Middle frontal gyrus (tissue), 1 donor: ENCODE results near the gene TMEM198.

Experiments
- DNase-seq: peaks from one replicate; pipeline ENCODE4 v3.0.0-alpha.2; 2015; ENCODE audit warnings: low spot score; ENCODE audit errors: extremely low spot score

Gene TMEM198

DNA sequence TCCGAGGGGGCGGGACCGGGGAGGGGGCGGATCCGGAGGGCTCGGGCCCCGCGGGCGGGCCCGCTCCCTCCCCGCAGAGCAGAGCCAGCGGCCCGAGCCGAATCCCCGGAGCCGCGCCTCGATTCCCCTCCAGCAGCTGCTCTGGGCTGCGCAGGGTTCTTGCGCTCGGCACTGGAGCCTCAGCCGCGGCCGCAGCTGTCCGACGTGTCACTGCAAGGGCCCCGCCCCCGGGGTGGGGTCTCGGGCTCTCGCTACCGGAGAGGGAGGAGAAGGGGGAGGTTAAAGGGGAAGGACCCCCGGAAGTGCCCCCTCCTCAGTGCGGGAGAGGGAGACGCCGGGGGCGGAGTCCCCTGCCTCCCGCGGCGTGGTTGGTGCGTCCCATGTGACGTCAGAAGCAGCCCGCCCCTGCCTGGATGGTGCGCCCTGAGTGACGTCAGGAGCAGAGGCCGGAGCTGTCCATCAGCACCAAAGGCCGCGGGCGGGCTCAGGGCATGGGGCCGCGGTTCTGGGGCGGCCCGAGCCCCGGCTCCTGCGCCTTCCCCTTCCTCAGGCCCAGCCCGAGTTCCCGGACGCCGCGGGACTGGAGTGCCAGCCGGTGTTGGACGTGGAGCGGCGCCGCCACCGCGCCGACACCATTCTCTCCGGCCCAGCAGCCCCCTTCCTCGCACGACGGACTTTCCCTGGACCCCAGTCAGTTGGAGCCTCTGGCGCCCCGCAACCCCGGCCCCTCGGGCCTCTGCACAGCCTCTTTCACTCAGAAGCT, at the start of gene TMEM198, which contains the start of gene CHPF:
Gene TMEM198, plus strand, starts transcription at position 433 of the 763 bp plus-strand sequence. CDS start 700 bp downstream, outside the sequence.
Gene CHPF, minus strand, starts transcription at position 214 of the 763 bp plus-strand sequence. CDS start 271 bp downstream, outside the sequence.
- peak; percentile 98 for DNase-seq

- DNase-seq: no peak
These were observed 48.8 kb upstream of the TMEM198 start for GRCh38 chr2:219494952-219495530.

GRCh38 chr2:219495531-219496122, 48.2 kb upstream of the TMEM198 start:
- no peak for DNase-seq

DNA sequence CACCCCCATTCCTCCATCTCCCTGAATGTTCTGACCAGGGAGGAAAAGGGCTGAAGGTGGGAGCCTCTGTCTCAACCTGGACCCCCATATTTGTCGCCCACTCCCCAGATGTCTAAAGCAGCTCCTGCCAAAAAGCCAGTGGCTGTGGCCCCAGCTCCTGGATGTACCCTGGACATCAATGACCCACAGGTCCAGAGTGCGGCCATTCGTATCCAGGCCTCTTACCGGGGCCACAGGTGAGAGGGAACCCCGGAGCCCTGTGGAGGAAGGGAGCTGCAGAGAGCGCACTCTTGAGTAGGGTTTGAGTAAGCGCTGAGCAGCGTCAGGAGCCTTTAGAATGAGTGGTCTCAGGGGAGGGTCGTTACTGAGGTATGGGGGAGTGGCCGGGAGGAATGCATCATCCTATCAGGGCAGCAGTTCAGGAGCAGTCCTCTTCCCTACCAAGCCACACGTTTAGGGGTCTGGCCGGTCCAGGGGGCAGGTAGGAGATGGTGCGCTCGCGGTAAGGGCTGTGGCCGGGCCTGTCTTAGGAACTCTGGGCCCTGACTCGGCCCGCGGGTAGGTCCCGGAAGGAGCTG, 47.5 kb upstream of the TMEM198 start:
- no peak for DNase-seq

- no peak for DNase-seq
These were observed 46.9 kb upstream of the TMEM198 start for GRCh38 chr2:219496825-219497494.

DNA sequence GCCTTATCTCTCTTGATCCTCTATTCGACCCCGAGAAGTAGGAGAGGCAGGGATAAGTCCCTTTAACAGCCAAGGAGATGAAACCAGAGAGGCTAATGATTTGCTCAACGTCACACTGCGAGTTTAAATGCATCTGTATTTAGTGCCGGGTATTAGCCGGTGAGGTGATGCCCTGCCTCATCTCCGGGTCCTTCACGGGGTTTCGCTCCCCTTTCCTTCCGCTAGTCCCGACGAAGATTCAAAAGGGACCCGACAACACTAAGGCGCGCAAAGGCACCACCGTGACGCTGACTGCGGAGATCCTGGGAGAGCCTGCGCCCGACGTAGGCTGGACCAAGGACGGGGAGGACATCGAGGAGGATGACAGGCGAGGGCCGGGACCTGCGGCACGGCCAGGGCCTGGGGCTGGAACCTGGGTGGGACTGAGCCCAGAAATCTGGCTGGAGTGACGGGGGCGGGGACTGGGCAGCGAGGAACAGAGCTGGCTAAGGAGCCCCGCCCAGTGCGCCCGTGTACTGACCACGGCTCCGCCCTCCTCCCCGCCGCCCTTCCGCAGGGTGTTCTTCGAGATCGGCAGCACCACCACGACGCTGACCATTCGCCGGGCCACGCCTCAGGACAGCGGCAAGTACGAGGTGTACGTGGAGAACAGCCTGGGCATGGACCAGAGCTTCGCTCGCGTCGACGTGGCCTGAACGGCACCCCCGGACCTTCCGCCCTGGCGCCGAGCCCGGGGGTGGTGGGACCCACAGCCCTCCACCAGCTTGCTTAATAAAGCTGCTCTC, 46.1 kb upstream of the TMEM198 start:
- DNase-seq: no peak

GRCh38 chr2:219498280-219499057, 45.4 kb upstream of the TMEM198 start, which contains the start of gene GMPPA:
Gene GMPPA (plus strand): TSS chr2:219498891. CDS start chr2:219499976, 1,085 bp downstream.
- peak; percentile 86 for DNase-seq

DNA sequence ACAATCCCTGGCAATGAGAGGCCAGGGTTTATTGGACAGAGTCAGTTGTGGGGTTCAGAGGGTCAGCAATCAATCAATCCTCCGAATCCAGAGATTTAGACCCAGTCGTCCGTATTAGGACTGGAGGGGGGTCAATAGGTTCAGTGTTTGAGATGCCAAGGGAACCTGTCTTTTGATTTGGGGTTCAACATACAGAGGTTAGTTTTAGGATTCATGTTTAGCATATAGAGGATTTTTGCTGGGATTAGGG, 44.8 kb upstream of the TMEM198 start:
- DNase-seq: no peak

- DNase-seq: no peak
These were observed 44.3 kb upstream of the TMEM198 start for GRCh38 chr2:219499555-219499954.

- DNase-seq: no peak
These were observed 43.7 kb upstream of the TMEM198 start for GRCh38 chr2:219500135-219500534.

DNA sequence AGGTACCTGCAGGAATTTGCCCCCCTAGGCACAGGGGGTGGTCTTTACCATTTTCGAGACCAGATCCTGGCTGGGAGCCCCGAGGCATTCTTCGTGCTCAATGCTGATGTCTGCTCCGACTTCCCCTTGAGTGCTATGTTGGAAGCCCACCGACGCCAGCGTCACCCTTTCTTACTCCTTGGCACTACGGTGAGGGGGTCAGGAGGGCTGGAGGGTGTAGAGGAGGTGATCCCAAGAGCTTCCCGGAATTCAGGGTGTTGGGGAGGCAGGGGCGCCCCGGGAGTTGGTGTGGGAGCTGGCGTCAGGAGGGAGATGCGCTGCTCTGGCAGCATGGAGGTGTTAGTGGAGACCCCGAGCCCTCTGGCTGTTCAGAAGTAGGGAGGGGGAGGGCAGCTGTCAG, 42.0 kb upstream of the TMEM198 start:
- no peak for DNase-seq

DNA sequence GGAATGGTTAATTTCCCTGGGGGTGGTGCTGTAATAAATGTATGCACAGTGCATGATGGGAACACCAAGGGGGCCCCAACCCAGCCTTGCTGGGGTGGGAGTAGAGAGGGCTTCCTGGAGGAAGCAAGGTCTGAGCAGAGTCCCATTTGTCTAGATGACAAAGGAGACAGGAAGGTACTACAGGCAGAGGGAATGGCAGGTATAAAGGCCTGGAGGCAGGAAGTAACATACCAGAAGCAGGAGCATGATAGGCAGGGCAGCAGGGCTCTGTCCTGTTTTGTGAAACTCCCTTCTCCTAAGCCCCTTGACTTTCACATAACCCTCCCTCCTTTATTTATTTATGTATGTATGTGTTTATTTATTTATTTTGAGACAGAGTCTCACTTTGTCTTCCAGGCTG, 41.2 kb upstream of the TMEM198 start:
- no peak for DNase-seq

- DNase-seq: no peak
These were observed 38.2 kb upstream of the TMEM198 start for GRCh38 chr2:219505585-219505984.

GRCh38 chr2:219506153-219506801, 37.6 kb upstream of the TMEM198 start:
- DNase-seq: no peak

DNA sequence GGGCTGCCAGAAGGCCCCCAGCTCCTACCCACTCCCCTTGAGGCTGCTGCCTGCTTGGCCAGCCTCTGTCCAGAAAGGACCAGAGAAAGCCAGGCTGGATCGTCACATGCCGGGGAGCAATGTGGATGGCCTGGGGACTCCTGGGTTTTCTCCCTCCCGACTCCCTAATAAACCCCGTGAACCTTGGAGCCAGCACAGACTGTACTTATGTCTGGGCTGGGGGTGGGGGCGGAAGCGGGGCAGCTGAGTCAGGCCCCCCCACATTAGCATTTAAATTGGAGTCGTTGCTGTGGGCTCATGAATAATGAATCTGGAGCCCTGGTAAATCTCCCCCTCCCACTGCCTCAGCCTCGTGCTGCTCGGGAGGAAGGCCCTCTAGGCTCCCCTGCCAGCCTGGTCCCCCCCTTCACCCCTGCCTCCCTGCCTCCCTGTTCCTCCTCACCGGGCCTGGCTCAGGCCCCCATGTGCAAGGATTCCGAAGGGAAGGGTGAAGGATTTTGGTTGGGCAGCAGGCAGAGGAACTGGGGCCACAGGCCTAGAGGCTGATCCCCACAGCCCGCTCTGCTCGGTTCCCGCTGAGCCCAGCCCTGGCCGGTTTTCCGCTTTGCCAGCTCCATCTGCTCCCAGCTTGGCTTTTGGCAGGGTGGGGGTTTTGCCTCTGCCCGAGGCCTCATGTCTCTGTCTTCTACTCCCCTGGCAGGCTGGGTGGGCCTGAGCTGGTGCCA, 36.9 kb upstream of the TMEM198 start:
- no peak for DNase-seq

- DNase-seq: no peak
These were observed 36.0 kb upstream of the TMEM198 start for GRCh38 chr2:219507581-219508443.

DNA sequence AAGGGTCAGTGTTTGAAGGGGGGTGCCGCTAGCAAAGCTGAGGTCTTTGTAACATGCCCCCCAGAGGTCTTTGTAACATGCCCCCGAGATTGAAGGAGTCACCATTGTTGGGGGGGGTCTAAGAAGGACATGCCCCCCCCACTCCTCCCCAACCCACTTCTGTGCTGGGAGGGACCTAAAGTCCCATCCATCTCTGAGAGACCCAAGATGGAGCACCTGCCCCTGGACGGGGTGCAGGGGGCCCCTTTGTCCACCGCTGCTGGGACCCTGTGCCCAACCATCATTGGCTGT, 35.4 kb upstream of the TMEM198 start:
- DNase-seq: no peak
